Measurements from ENCODE around the gene ARMC9. TPM values are rescaled to one million over a fixed set of nuclear protein-coding genes. Genes with fewer than 3 reads are reported as not detected.

Gene ARMC9
- total RNA-seq, 1 experiment from 2014 or later: 56.5 TPM

DNA sequence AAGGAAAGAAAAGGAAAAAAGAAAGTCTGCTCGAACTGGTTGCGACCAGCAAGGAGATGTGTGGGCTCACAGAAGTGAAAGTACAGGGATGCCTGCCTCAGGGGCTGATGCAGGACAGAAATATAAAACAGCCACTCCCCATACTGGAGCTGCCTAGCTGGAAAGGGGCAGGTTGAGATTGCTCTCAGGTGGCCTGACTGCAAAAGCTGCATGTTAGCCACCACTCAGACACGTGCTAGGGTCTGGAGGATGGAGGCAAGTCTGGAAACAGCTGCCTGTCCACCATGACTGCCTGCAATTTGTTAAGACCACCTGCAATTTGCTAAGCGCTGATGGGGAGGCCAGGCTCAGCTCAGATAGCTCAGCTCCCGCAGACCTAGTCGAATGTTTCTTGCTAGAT is 215.0 kb downstream of the ARMC9 start:
- no peak for DNase-seq (ENCODE audit: low spot score)

GRCh38 chr2:231413921-231414476 is 215.6 kb downstream of the ARMC9 start:
- DNase-seq (ENCODE audit: low spot score): no peak

GRCh38 chr2:231415029-231415428 is 216.6 kb downstream of the ARMC9 start:
- DNase-seq (ENCODE audit: low spot score): no peak

GRCh38 chr2:231418820-231419640 is 220.6 kb downstream of the ARMC9 start:
- no peak for DNase-seq (ENCODE audit: low spot score)

DNA sequence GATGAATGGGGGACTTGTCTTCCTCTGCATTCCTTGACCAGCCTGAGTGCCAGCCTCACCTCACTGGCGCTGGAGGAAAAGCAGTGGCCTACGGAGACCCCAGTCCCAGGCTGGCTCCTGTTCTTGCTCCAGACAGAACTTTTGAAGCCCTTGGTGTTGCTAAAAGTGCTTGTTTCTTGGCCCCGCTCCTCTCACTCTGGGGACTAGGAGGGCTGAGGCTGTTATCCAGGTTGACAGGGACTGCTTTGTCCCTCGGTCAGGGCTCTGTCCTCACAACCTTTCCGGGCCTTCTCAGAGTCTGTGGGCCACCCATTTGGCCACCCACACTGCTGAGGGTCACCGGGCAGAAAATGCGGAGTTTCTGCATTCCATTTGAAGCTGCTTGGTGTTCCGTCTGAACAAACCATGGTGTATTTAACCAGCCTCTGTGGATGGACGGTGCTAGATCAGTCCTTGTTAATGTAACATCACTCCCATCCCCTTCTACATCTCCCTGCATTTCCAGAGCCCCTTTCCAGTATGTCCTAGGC is 222.7 kb downstream of the ARMC9 start:
- DNase-seq (ENCODE audit: low spot score): no peak

GRCh38 chr2:231422056-231422455 is 223.6 kb downstream of the ARMC9 start:
- no peak for DNase-seq (ENCODE audit: low spot score)

- no peak for DNase-seq (ENCODE audit: low spot score)
Observed at GRCh38 chr2:231423176-231423575, 224.7 kb downstream of the ARMC9 start.

Other genes starting within 250 kb of the ARMC9 start
- gene SPATA3, start 202.5 kb upstream of the ARMC9 start, total RNA-seq (2014; rRNA removed; shearing (Covaris generic)): not detected in 2 replicates
- 2.6 and 10.8 TPM in 2 replicates for gene C2orf72, start 161.1 kb upstream of the ARMC9 start, total RNA-seq (2014; rRNA removed; shearing (Covaris generic))
- 206 and 259 TPM in 2 replicates for gene PSMD1, start 141.8 kb upstream of the ARMC9 start, total RNA-seq (2014; rRNA removed; shearing (Covaris generic))
- 0.07 TPM in 1 of 2 replicates, not detected in the other for gene HTR2B, start 73.6 kb upstream of the ARMC9 start, total RNA-seq (2014; rRNA removed; shearing (Covaris generic))
- 0.17 TPM in 1 of 2 replicates, not detected in the other for gene B3GNT7, start 197.1 kb downstream of the ARMC9 start, total RNA-seq (2014; rRNA removed; shearing (Covaris generic))